Neural cell (in vitro differentiated cells): ENCODE measurements around the gene CTU1. TPM values are rescaled to one million over a fixed set of nuclear protein-coding genes. Genes with fewer than 3 reads are reported as not detected.

Experiments
- H2AFZ ChIP-seq: fragments of 200-600, 300-800 bp; sonication (generic), shearing (Covaris generic); 2 replicates; pipeline ENCODE4 v1.6.0; 2014; ENCODE audit warnings: low read depth, mild to moderate bottlenecking, antibody characterized with exemption, low read length, moderate library complexity
- H3F3A ChIP-seq: fragments of 200-600 bp; shearing (Covaris generic); 2 replicates; pipeline ENCODE4 v1.6.1; 2016; ENCODE audit warnings: mild to moderate bottlenecking, moderate library complexity, mixed read lengths, antibody characterized with exemption, low read length; ENCODE audit not compliant: insufficient read depth, poor library complexity, severe bottlenecking
- H3K27ac ChIP-seq: fragments of 200-600, 300-800 bp; sonication (generic), shearing (Covaris generic); 2 replicates; pipeline ENCODE4 v1.5.1; 2014; ENCODE audit warnings: mild to moderate bottlenecking, low read length, moderate library complexity
- H3K27me3 ChIP-seq: fragments of 300-800, 200-600 bp; sonication (generic), shearing (Covaris generic); 2 replicates; pipeline ENCODE4 v1.6.0; 2014; ENCODE audit warnings: mild to moderate bottlenecking, low read depth, low read length, moderate library complexity; ENCODE audit not compliant: insufficient read depth
- H3K36me3 ChIP-seq: fragments of 300-800, 200-600 bp; sonication (generic), shearing (Covaris generic); 2 replicates; pipeline ENCODE4 v1.5.1; 2014; ENCODE audit warnings: mild to moderate bottlenecking, antibody characterized with exemption, low read length, moderate library complexity; ENCODE audit not compliant: insufficient read depth
- H3K4me2 ChIP-seq: fragments of 300-800, 200-600 bp; sonication (generic), shearing (Covaris generic); 2 replicates; pipeline ENCODE4 v1.6.0; 2014; ENCODE audit warnings: mild to moderate bottlenecking, low read length
- H3K4me3 ChIP-seq: fragments of 300-800, 200-600 bp; sonication (generic), shearing (Covaris generic); 2 replicates; pipeline ENCODE4 v1.5.1; 2014; ENCODE audit warnings: mild to moderate bottlenecking, low read length, moderate library complexity
- H3K79me2 ChIP-seq: fragments of 200-600 bp; shearing (Covaris generic); replicated peaks from 2 replicates; pipeline ENCODE4 v1.6.0; 2014; ENCODE audit warnings: mild to moderate bottlenecking, low read length, moderate library complexity; ENCODE audit not compliant: insufficient read depth
- H3K9ac ChIP-seq: fragments of 300-800, 200-600 bp; sonication (generic), shearing (Covaris generic); 2 replicates; pipeline ENCODE4 v1.6.1; 2016; ENCODE audit warnings: mild to moderate bottlenecking, low read length, mixed read lengths
- H3K9me2 ChIP-seq: fragments of 200-600 bp; shearing (Covaris generic); 2 replicates; pipeline ENCODE4 v1.6.1; 2016; ENCODE audit warnings: mild to moderate bottlenecking, low read length, mixed read lengths; ENCODE audit not compliant: insufficient read depth
- H3K9me3 ChIP-seq: fragments of 200-600, 300-800 bp; sonication (generic), shearing (Covaris generic); 2 replicates; pipeline ENCODE4 v1.6.1; 2016; ENCODE audit warnings: mild to moderate bottlenecking, mixed run types, low read length, moderate library complexity, mixed read lengths
- H4K20me1 ChIP-seq: fragments of 200-600 bp; shearing (Covaris generic); 2 replicates; pipeline ENCODE4 v1.6.1; 2016; ENCODE audit warnings: mild to moderate bottlenecking, mixed run types; ENCODE audit not compliant: insufficient read depth
- CTCF ChIP-seq: fragments of 450-650 bp; IDR thresholded peaks from 2 replicates; pipeline ENCODE4 v1.5.1; 2014; ENCODE audit warnings: antibody characterized with exemption, mild to moderate bottlenecking, moderate library complexity; ENCODE audit not compliant: poor library complexity, severe bottlenecking
- EP300 ChIP-seq: fragments of 450-650 bp; conservative IDR thresholded peaks from 2 replicates; pipeline ENCODE4 v1.6.1; 2014; ENCODE audit warnings: antibody characterized with exemption, mild to moderate bottlenecking, moderate library complexity; ENCODE audit not compliant: poor library complexity, severe bottlenecking
- EZH2 ChIP-seq: fragments of 200-600, 300-800 bp; shearing (Covaris generic), sonication (generic); IDR thresholded peaks from 2 replicates; pipeline ENCODE4 v1.6.1; 2014; ENCODE audit warnings: antibody characterized with exemption, low read length, borderline replicate concordance, mild to moderate bottlenecking; ENCODE audit not compliant: insufficient read depth, poor library complexity, severe bottlenecking
- MXI1 ChIP-seq: fragments of 450-650 bp; conservative IDR thresholded peaks from 2 replicates; pipeline ENCODE4 v1.6.1; 2014; ENCODE audit warnings: antibody characterized with exemption, mild to moderate bottlenecking; ENCODE audit not compliant: poor library complexity, severe bottlenecking
- POLR2AphosphoS5 ChIP-seq: IDR thresholded peaks from 2 replicates; pipeline ENCODE4 v1.6.1; 2012
- RAD21 ChIP-seq: fragments of 450-650 bp; conservative IDR thresholded peaks from 2 replicates; pipeline ENCODE4 v1.6.1; 2014; ENCODE audit warnings: antibody characterized with exemption, mild to moderate bottlenecking, moderate library complexity
- SMC3 ChIP-seq: fragments of 450-650 bp; conservative IDR thresholded peaks from 2 replicates; pipeline ENCODE4 v1.6.1; 2014; ENCODE audit warnings: antibody characterized with exemption, mild to moderate bottlenecking, moderate library complexity; ENCODE audit not compliant: poor library complexity
- TAF1 ChIP-seq: IDR thresholded peaks from 2 replicates; pipeline ENCODE4 v1.6.1; 2012; ENCODE audit warnings: low read depth
- polyA plus RNA-seq: library from polyadenylated mRNA; depleted of rRNA; stranded (reverse); fragments of >200 nt; gene quantifications from 2 replicates; pipeline ENCODE4 v1.2.3, GENCODE V29; 2014
- TF ChIP-seq, protein P1 (sequence below): IDR thresholded peaks from 2 replicates; pipeline ENCODE4 v1.6.1; 2012; ENCODE audit warnings: borderline replicate concordance

CTU1 gene
- polyA plus RNA-seq, 1 donor from 2014 or later, result 12.6 TPM

DNA sequence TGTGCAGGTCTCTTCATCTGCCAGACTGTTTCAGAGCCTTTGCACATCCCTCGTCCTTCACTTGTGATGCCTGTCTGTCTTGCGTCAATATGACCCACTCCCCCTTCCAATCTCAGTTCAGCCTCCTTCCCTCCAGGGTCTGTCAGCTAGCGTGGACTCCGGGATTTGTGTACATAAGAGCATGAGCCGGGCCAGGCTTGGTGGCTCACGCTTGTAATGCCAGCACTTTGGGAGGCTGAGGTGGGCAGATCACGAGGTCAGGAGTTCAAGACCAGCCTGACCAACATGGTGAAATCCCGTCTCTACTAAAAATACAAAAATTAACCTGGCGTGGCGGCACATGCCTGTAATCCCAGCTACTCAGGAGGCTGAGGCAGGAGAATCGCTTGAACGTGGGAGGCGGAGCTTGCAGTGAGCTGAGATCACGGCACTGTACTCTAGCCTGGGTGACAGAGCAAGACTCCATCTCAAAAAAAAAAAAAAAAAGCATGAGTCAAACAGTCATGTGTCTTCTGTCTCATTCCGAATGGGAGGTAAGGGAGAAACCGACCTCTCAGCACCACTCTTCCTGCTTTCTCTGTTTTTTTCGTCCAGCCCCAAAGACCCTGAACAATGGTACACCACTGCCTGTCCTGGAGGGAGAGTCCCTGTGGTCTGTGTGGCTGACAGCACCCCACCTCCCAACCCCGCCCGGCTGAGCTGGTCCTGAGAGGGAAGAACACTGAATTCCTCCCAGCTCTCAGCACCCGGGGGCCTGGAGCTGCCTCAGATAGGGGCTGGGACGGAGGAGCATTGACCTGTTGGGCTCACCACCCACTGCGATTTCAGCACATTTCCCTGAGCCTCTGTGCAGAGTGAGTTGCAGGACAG lies 14.1 kb upstream of the CTU1 start:
- no peak overlapping the region for H3K27ac ChIP-seq

DNA sequence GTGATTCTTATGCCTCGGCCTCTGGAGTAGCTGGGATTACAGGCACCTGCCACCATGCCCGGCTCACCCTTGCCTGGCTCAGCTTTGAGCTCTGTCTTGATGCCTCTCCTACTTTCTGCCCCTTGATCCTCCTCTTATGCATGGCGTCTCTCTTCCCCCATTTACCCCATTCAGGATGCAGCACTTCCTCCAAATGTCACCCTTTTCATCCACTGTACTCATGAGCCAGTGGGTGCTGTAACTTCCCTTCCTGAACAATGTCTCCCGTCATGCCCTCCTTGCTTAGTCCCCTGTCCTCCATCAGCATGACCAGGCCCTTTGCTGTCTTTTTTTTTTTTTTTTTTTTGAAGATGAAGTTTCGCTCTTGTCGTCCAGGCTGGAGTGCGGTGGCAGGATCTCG lies 13.0 kb upstream of the CTU1 start:
- Histone ChIP-seq H3F3A (no peaks in the 10 kb centered on the region), H3K9me2 (no peaks in the 10 kb centered on the region), H3K27ac (no peak overlapping the region), H3K4me2 (no peak overlapping the region), H3K9ac (no peak overlapping the region), H3K36me3 (no peaks in the 10 kb centered on the region), H3K79me2 (no peaks in the 10 kb centered on the region), H4K20me1 (no peaks in the 10 kb centered on the region), H2AFZ (no peak overlapping the region), H3K27me3 (no peaks in the 10 kb centered on the region), H3K9me3 (no peaks in the 10 kb centered on the region), H3K4me3 (no peak overlapping the region)
- no peak for TF ChIP-seq CTCF
- no peak for TF ChIP-seq RAD21
- no peak for TF ChIP-seq EP300
- TF ChIP-seq POLR2AphosphoS5, result no peak
- no peak for TF ChIP-seq EZH2
- TF ChIP-seq SMC3, result no peak
- no peak for TF ChIP-seq MXI1

More for the DNA sequence above, 14.1 kb upstream of the CTU1 start:
- Histone ChIP-seq H3K27me3 (no peaks in the 10 kb centered on the region), H3K4me2 (no peak overlapping the region), H3F3A (no peaks in the 10 kb centered on the region), H3K9me3 (no peaks in the 10 kb centered on the region), H3K9me2 (no peaks in the 10 kb centered on the region), H4K20me1 (no peaks in the 10 kb centered on the region), H2AFZ (no peak overlapping the region), H3K79me2 (no peaks in the 10 kb centered on the region), H3K9ac (no peak overlapping the region), H3K4me3 (no peak overlapping the region), H3K36me3 (no peaks in the 10 kb centered on the region)
- no peak for TF ChIP-seq EZH2
- no peak for TF ChIP-seq EP300
- no peak for TF ChIP-seq RAD21
- TF ChIP-seq, protein P1, sequence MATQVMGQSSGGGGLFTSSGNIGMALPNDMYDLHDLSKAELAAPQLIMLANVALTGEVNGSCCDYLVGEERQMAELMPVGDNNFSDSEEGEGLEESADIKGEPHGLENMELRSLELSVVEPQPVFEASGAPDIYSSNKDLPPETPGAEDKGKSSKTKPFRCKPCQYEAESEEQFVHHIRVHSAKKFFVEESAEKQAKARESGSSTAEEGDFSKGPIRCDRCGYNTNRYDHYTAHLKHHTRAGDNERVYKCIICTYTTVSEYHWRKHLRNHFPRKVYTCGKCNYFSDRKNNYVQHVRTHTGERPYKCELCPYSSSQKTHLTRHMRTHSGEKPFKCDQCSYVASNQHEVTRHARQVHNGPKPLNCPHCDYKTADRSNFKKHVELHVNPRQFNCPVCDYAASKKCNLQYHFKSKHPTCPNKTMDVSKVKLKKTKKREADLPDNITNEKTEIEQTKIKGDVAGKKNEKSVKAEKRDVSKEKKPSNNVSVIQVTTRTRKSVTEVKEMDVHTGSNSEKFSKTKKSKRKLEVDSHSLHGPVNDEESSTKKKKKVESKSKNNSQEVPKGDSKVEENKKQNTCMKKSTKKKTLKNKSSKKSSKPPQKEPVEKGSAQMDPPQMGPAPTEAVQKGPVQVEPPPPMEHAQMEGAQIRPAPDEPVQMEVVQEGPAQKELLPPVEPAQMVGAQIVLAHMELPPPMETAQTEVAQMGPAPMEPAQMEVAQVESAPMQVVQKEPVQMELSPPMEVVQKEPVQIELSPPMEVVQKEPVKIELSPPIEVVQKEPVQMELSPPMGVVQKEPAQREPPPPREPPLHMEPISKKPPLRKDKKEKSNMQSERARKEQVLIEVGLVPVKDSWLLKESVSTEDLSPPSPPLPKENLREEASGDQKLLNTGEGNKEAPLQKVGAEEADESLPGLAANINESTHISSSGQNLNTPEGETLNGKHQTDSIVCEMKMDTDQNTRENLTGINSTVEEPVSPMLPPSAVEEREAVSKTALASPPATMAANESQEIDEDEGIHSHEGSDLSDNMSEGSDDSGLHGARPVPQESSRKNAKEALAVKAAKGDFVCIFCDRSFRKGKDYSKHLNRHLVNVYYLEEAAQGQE, result no peak
- no peak for TF ChIP-seq CTCF
- no peak for TF ChIP-seq SMC3
- no peak for TF ChIP-seq MXI1
- no peak for TF ChIP-seq TAF1
- TF ChIP-seq POLR2AphosphoS5, result no peak
